ENCODE results near the gene GPS1. TPM values are rescaled to one million over a fixed set of nuclear protein-coding genes. Genes with fewer than 3 reads are reported as not detected.

The GPS1 gene
- total and polyA plus RNA-seq, 9 of the 15 experiments (the other 6 are each of a cell fraction or from before 2014, with no cell fraction given), result 3.1 to 167 (median 69.9) TPM

DNA sequence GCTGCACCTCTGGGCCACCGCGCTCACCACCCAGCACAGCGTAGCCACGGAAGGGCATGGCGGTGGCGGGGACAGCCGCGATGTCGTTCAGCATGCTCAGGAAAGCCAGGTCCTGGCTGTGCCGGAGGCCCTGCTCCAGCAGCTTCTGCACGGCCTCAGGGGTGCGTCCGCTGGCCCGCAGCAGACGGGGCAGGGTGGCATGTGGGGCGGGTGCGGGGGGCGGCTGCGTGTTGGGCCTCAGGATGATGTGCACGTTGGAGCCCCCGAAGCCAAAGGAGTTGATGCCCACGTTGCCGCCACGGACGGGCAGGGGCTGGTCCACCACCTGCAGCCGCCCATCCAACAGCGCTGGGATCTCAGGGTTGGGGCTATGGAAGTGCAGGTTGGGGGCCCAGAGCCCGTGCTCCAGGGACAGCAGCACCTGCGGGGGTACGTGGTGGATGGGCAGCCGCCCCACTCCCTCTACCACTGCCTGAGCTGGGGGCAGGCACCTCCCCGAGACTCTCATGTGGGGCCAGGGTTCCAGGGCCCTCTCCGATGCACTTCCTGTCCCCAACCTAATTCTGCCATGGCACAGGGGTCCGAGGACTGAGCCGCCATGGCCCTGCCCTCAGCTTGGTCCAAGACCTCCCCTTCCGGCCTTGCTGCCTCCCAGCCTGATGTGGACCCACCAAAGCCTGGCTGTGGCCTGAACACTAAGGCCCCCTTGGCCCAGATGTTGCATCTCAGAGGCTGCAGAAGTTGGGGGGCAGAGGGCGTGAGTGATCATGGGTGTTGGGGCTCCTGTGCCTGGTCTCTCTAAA is 39.8 kb downstream of the GPS1 start (continued):
- TF ChIP-seq, protein P1, sequence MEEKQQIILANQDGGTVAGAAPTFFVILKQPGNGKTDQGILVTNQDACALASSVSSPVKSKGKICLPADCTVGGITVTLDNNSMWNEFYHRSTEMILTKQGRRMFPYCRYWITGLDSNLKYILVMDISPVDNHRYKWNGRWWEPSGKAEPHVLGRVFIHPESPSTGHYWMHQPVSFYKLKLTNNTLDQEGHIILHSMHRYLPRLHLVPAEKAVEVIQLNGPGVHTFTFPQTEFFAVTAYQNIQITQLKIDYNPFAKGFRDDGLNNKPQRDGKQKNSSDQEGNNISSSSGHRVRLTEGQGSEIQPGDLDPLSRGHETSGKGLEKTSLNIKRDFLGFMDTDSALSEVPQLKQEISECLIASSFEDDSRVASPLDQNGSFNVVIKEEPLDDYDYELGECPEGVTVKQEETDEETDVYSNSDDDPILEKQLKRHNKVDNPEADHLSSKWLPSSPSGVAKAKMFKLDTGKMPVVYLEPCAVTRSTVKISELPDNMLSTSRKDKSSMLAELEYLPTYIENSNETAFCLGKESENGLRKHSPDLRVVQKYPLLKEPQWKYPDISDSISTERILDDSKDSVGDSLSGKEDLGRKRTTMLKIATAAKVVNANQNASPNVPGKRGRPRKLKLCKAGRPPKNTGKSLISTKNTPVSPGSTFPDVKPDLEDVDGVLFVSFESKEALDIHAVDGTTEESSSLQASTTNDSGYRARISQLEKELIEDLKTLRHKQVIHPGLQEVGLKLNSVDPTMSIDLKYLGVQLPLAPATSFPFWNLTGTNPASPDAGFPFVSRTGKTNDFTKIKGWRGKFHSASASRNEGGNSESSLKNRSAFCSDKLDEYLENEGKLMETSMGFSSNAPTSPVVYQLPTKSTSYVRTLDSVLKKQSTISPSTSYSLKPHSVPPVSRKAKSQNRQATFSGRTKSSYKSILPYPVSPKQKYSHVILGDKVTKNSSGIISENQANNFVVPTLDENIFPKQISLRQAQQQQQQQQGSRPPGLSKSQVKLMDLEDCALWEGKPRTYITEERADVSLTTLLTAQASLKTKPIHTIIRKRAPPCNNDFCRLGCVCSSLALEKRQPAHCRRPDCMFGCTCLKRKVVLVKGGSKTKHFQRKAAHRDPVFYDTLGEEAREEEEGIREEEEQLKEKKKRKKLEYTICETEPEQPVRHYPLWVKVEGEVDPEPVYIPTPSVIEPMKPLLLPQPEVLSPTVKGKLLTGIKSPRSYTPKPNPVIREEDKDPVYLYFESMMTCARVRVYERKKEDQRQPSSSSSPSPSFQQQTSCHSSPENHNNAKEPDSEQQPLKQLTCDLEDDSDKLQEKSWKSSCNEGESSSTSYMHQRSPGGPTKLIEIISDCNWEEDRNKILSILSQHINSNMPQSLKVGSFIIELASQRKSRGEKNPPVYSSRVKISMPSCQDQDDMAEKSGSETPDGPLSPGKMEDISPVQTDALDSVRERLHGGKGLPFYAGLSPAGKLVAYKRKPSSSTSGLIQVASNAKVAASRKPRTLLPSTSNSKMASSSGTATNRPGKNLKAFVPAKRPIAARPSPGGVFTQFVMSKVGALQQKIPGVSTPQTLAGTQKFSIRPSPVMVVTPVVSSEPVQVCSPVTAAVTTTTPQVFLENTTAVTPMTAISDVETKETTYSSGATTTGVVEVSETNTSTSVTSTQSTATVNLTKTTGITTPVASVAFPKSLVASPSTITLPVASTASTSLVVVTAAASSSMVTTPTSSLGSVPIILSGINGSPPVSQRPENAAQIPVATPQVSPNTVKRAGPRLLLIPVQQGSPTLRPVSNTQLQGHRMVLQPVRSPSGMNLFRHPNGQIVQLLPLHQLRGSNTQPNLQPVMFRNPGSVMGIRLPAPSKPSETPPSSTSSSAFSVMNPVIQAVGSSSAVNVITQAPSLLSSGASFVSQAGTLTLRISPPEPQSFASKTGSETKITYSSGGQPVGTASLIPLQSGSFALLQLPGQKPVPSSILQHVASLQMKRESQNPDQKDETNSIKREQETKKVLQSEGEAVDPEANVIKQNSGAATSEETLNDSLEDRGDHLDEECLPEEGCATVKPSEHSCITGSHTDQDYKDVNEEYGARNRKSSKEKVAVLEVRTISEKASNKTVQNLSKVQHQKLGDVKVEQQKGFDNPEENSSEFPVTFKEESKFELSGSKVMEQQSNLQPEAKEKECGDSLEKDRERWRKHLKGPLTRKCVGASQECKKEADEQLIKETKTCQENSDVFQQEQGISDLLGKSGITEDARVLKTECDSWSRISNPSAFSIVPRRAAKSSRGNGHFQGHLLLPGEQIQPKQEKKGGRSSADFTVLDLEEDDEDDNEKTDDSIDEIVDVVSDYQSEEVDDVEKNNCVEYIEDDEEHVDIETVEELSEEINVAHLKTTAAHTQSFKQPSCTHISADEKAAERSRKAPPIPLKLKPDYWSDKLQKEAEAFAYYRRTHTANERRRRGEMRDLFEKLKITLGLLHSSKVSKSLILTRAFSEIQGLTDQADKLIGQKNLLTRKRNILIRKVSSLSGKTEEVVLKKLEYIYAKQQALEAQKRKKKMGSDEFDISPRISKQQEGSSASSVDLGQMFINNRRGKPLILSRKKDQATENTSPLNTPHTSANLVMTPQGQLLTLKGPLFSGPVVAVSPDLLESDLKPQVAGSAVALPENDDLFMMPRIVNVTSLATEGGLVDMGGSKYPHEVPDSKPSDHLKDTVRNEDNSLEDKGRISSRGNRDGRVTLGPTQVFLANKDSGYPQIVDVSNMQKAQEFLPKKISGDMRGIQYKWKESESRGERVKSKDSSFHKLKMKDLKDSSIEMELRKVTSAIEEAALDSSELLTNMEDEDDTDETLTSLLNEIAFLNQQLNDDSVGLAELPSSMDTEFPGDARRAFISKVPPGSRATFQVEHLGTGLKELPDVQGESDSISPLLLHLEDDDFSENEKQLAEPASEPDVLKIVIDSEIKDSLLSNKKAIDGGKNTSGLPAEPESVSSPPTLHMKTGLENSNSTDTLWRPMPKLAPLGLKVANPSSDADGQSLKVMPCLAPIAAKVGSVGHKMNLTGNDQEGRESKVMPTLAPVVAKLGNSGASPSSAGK (IDR thresholded peaks at IDR 0.05), result no peak
- peak in 1 of 3 experiments; percentile 11 for TF ChIP-seq YY1 (IDR thresholded peaks at IDR 0.05; ENCODE audit: borderline replicate concordance in 1 of 3, control insufficient read depth in 1 of 3, extremely low read depth in 1 of 3, insufficient read depth in 3 of 3, insufficient read length in 1 of 3, insufficient replicate concordance in 2 of 3, low read depth in 1 of 3, low read length in 2 of 3)
- no peak for TF ChIP-seq ZFP30 (CRISPR knock-in tag; IDR thresholded peaks at IDR 0.05; ENCODE audit: borderline replicate concordance)
- no peak for TF ChIP-seq ZNF263 (CRISPR knock-in tag; IDR thresholded peaks at IDR 0.05; ENCODE audit: borderline replicate concordance)
- no peak for TF ChIP-seq CCNT2 (IDR thresholded peaks at IDR 0.05; ENCODE audit: borderline replicate concordance, extremely low read depth, insufficient read length, low read depth, low read length)
- TF ChIP-seq, protein P2, sequence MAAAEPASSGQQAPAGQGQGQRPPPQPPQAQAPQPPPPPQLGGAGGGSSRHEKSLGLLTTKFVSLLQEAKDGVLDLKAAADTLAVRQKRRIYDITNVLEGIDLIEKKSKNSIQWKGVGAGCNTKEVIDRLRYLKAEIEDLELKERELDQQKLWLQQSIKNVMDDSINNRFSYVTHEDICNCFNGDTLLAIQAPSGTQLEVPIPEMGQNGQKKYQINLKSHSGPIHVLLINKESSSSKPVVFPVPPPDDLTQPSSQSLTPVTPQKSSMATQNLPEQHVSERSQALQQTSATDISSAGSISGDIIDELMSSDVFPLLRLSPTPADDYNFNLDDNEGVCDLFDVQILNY (CRISPR knock-in tag; IDR thresholded peaks at IDR 0.05), result no peak
- TF ChIP-seq SIN3B (IDR thresholded peaks at IDR 0.05; ENCODE audit: low read depth), result no peak
- TF ChIP-seq, protein P3, sequence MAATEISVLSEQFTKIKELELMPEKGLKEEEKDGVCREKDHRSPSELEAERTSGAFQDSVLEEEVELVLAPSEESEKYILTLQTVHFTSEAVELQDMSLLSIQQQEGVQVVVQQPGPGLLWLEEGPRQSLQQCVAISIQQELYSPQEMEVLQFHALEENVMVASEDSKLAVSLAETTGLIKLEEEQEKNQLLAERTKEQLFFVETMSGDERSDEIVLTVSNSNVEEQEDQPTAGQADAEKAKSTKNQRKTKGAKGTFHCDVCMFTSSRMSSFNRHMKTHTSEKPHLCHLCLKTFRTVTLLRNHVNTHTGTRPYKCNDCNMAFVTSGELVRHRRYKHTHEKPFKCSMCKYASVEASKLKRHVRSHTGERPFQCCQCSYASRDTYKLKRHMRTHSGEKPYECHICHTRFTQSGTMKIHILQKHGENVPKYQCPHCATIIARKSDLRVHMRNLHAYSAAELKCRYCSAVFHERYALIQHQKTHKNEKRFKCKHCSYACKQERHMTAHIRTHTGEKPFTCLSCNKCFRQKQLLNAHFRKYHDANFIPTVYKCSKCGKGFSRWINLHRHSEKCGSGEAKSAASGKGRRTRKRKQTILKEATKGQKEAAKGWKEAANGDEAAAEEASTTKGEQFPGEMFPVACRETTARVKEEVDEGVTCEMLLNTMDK (IDR thresholded peaks at IDR 0.05; ENCODE audit: borderline replicate concordance, insufficient read depth, low read depth, low read length, poor library complexity, severe bottlenecking), result no peak
- TF ChIP-seq GABPB2 (CRISPR knock-in tag; conservative IDR thresholded peaks at IDR 0.05), result no peak
- TF ChIP-seq FOSL1 (tag; conservative IDR thresholded peaks at IDR 0.05), result no peak

Measured in K562 (cell line).